A673 (cell line): ENCODE data around the gene HOXD9. TPM values are rescaled to one million over a fixed set of nuclear protein-coding genes. Genes with fewer than 3 reads are reported as not detected.

Source experiments
- BruUV-seq: library from RNA; stranded (reverse); fragments of 400-500 nt; replicated peaks from 2 replicates; lab custom pipeline; 2021; lab: Mats Ljungman, UMichigan
- CTCF ChIA-PET: fragments of 300-600 bp; sonication (Branson Sonifier 250); formaldehyde crosslinking; loops from one replicate; lab custom pipeline; 2022; ENCODE audit warnings: antibody characterized with exemption; lab: Charles Lee
- POLR2A ChIA-PET: fragments of 300-600 bp; sonication (Branson Sonifier 250); formaldehyde crosslinking; loops from one replicate; lab custom pipeline; 2022; ENCODE audit warnings: antibody characterized with exemption; ENCODE audit not compliant: low non-redundant PET; lab: Charles Lee
- DNase-seq: peaks from one replicate; pipeline ENCODE4 v3.0.0-alpha.2; 2015; ENCODE audit warnings: low spot score
- H3K27ac ChIP-seq: fragments of 200-600 bp; sonication (generic); 2 replicates; pipeline ENCODE4 v1.5.1; 2016; ENCODE audit warnings: mixed run types, low read depth, mild to moderate bottlenecking, mixed read lengths, antibody characterized with exemption, low read length; ENCODE audit not compliant: poor library complexity, severe bottlenecking
- H3K27me3 ChIP-seq: fragments of 200-600 bp; sonication (generic); replicated peaks from 2 replicates; pipeline ENCODE4 v1.6.1; 2017; ENCODE audit warnings: mixed run types, low read depth, mild to moderate bottlenecking, mixed read lengths, antibody characterized with exemption, low read length; ENCODE audit not compliant: insufficient read depth, poor library complexity
- H3K36me3 ChIP-seq: fragments of 200-600 bp; sonication (generic); 2 replicates; pipeline ENCODE4 v1.6.1; 2016; ENCODE audit warnings: mixed run types, mild to moderate bottlenecking, mixed read lengths, antibody characterized with exemption, low read length; ENCODE audit not compliant: insufficient read depth, poor library complexity, severe bottlenecking
- H3K4me1 ChIP-seq: fragments of 200-600 bp; sonication (generic); 2 replicates; pipeline ENCODE4 v1.6.1; 2017; ENCODE audit warnings: mixed run types, mild to moderate bottlenecking, mixed read lengths, antibody characterized with exemption, low read length; ENCODE audit not compliant: insufficient read depth, poor library complexity, severe bottlenecking
- H3K4me3 ChIP-seq: fragments of 200-600 bp; sonication (generic); 2 replicates; pipeline ENCODE4 v1.5.1; 2016; ENCODE audit warnings: low read depth, mixed run types, mild to moderate bottlenecking, mixed read lengths, low read length; ENCODE audit not compliant: poor library complexity, severe bottlenecking
- H3K9me3 ChIP-seq: fragments of 200-600 bp; sonication (generic); 2 replicates; pipeline ENCODE4 v1.6.1; 2016; ENCODE audit warnings: mixed run types, low read depth, mild to moderate bottlenecking, mixed read lengths, antibody characterized with exemption, low read length; ENCODE audit not compliant: poor library complexity, severe bottlenecking
- EZH2 ChIP-seq: fragments of 200-600 bp; sonication (generic); IDR thresholded peaks from 2 replicates; pipeline ENCODE4 v1.6.1; 2017; ENCODE audit warnings: borderline replicate concordance, low read depth, mild to moderate bottlenecking, mixed read lengths, antibody characterized with exemption, low read length; ENCODE audit not compliant: poor library complexity, severe bottlenecking
- intact Hi-C: fragments of 100-400 bp; cut with micrococcal nuclease; formaldehyde crosslinking; loops from one replicate; pipeline ENCODE4 v1.10.0; 2022; ENCODE audit not compliant: unreplicated experiment
- total RNA-seq: library from RNA; stranded (reverse); gene quantifications from 2 replicates; pipeline ENCODE4 v1.2.3, GENCODE V29; 2021
- TF ChIP-seq, protein P1 (sequence below): fragments of 300-800, 200-600 bp; sonication (generic); conservative IDR thresholded peaks from 2 replicates; pipeline ENCODE4 v1.5.1; 2017; ENCODE audit warnings: low read depth, mild to moderate bottlenecking, antibody characterized with exemption, low read length, moderate library complexity, mixed read lengths

HOXD9 gene
- total RNA-seq, 1 experiment from 2014 or later, result 63.0 TPM

GRCh38 chr2:176101842-176102241 is 20.7 kb upstream of the HOXD9 start:
- BruUV-seq, result no TSS peak
- H3K27me3 ChIP-seq, result no peaks in the 10 kb centered on the region
- peaks cover 30% of the 10 kb centered on the region for H3K4me1 ChIP-seq
- intact Hi-C loops, result no loop called here
- peak overlapping the region; percentile 32 for H3K27ac ChIP-seq
- POLR2A ChIA-PET, result interaction anchor here (0.6 kb wide), 1 partner anchor 489 kb away, joined by 23 read pairs; no protein-coding TSS in a partner anchor
- CTCF ChIA-PET, result no interaction called here
- H3K36me3 ChIP-seq, result no peaks in the 10 kb centered on the region
- no peaks in the 10 kb centered on the region for H3K9me3 ChIP-seq
- DNase-seq, result no peak
- H3K4me3 ChIP-seq, result no peak overlapping the region
- TF ChIP-seq, protein P1, sequence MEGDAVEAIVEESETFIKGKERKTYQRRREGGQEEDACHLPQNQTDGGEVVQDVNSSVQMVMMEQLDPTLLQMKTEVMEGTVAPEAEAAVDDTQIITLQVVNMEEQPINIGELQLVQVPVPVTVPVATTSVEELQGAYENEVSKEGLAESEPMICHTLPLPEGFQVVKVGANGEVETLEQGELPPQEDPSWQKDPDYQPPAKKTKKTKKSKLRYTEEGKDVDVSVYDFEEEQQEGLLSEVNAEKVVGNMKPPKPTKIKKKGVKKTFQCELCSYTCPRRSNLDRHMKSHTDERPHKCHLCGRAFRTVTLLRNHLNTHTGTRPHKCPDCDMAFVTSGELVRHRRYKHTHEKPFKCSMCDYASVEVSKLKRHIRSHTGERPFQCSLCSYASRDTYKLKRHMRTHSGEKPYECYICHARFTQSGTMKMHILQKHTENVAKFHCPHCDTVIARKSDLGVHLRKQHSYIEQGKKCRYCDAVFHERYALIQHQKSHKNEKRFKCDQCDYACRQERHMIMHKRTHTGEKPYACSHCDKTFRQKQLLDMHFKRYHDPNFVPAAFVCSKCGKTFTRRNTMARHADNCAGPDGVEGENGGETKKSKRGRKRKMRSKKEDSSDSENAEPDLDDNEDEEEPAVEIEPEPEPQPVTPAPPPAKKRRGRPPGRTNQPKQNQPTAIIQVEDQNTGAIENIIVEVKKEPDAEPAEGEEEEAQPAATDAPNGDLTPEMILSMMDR, result no peak

DNA sequence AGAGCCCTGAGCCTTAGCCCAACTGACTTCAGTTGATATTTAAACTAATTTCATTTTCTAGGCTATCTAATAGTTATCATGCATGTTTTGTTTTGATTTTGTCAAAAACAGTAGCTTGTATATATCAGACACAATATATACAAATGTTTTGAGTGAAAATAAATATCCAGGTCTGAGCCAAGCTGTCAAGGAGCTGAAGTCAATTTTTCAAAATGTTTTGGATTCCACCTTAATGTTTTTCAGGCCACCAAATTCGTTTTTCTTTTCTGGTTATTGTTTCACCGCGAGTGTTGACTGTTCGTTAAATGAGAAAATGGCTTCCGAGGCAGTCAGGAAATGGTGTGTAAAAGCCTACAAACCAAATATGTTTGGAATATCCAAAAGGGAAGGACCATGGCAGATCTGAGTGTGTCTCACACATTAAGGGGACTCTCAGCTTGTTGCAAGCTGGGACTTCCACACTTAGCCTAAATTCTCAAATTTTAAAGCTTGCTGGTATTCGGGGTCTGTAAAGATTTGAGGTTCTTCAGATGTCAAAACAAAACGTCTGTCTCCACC is 20.1 kb upstream of the HOXD9 start:
- no peaks in the 10 kb centered on the region for H3K9me3 ChIP-seq
- no peak overlapping the region for H3K27ac ChIP-seq
- peaks cover 29% of the 10 kb centered on the region for H3K4me1 ChIP-seq
- BruUV-seq, result no TSS peak
- POLR2A ChIA-PET, result interaction anchor here (0.6 kb wide), 2 partner anchors 381 to 488 kb away, joined by 4 to 23 read pairs; no protein-coding TSS in a partner anchor
- DNase-seq, result no peak
- CTCF ChIA-PET, result no interaction called here
- no peaks in the 10 kb centered on the region for H3K36me3 ChIP-seq
- TF ChIP-seq, protein P1, result no peak
- no peak for TF ChIP-seq EZH2
- no peaks in the 10 kb centered on the region for H3K27me3 ChIP-seq
- intact Hi-C loops, result no loop called here
- H3K4me3 ChIP-seq, result no peak overlapping the region

GRCh38 chr2:176103194-176103593 is 19.3 kb upstream of the HOXD9 start:
- DNase-seq, result peak; percentile 28
- ChIA-PET CTCF (no interaction called here), POLR2A (interaction anchor here (0.6 kb wide), 1 partner anchor 381 kb away, joined by 4 read pairs; no protein-coding TSS in a partner anchor)
- Histone ChIP-seq H3K4me3 (peak overlapping the region; percentile 73), H3K27me3 (no peaks in the 10 kb centered on the region), H3K27ac (peak overlapping the region; percentile 94), H3K4me1 (peaks cover 29% of the 10 kb centered on the region), H3K36me3 (no peaks in the 10 kb centered on the region), H3K9me3 (no peaks in the 10 kb centered on the region)
- BruUV-seq, result TSS peak; percentile 90
- TF ChIP-seq, protein P1, result no peak
- TF ChIP-seq EZH2, result no peak
- intact Hi-C loops, result no loop called here
